T-helper 1 cell treated with Interleukin-12 subunit alpha and Interleukin-12 subunit beta and Interleukin-4 antibody, amounts not matched to agents 30 ng/mL and 1 ng/mL, for 36 hours (primary cell): ENCODE measurements around the gene CDC16. TPM values are rescaled to one million over a fixed set of nuclear protein-coding genes. Genes with fewer than 3 reads are reported as not detected.

ENCODE experiments used
- intact Hi-C: fragments of 100-400 bp; cut with micrococcal nuclease; formaldehyde crosslinking; loops from one replicate; pipeline ENCODE4 v1.15.1; 2024
- total RNA-seq: library from RNA; stranded (reverse); gene quantifications from 2 replicates; pipeline ENCODE4 v1.2.3, GENCODE V29; 2022

CDC16 gene
- total RNA-seq, 1 donor from 2014 or later = 78.5 TPM

- intact Hi-C loops = no loop called here
Observed at GRCh38 chr13:114296902-114297301, 62.2 kb downstream of the CDC16 start.

- intact Hi-C loops = no loop called here
Observed at GRCh38 chr13:114298866-114299265, 64.2 kb downstream of the CDC16 start.

GRCh38 chr13:114299604-114300305, 65.1 kb downstream of the CDC16 start:
- intact Hi-C loops = no loop called here

- intact Hi-C loops = no loop called here
Observed at GRCh38 chr13:114303700-114304327, 69.1 kb downstream of the CDC16 start.

GRCh38 chr13:114304346-114305034, 69.8 kb downstream of the CDC16 start:
- intact Hi-C loops = no loop called here

- intact Hi-C loops = no loop called here
Observed at GRCh38 chr13:114309086-114309485, 74.4 kb downstream of the CDC16 start.

GRCh38 chr13:114309806-114310410, 75.2 kb downstream of the CDC16 start:
- intact Hi-C loops = no loop called here

- intact Hi-C loops = no loop called here
Observed at GRCh38 chr13:114310956-114311355, 76.3 kb downstream of the CDC16 start.

GRCh38 chr13:114311387-114311786, 76.7 kb downstream of the CDC16 start:
- intact Hi-C loops = no loop called here

- intact Hi-C loops = no loop called here
Observed at GRCh38 chr13:114311908-114312307, 77.2 kb downstream of the CDC16 start.

GRCh38 chr13:114313061-114313860, 78.6 kb downstream of the CDC16 start:
- intact Hi-C loops = no loop called here

- intact Hi-C loops = loop anchor here (1.0 kb wide), 3 partner anchors 33 to 249 kb away; partner anchors contain the start of gene UPF3A
Observed at GRCh38 chr13:114314074-114314912, 79.6 kb downstream of the CDC16 start, which contains the start of gene CHAMP1. Gene CHAMP1, plus strand, starts transcription at chr13:114314503. Its CDS starts 9,340 bp downstream, at chr13:114323843.

GRCh38 chr13:114315074-114315785, 80.5 kb downstream of the CDC16 start:
- intact Hi-C loops = loop anchor here (1.0 kb wide), 2 partner anchors 25 to 731 kb away; partner anchors contain the start of gene TFDP1

GRCh38 chr13:114318624-114319023, 83.9 kb downstream of the CDC16 start:
- intact Hi-C loops = no loop called here

GRCh38 chr13:114319441-114319913, 84.8 kb downstream of the CDC16 start:
- intact Hi-C loops = no loop called here

- intact Hi-C loops = no loop called here
Observed at GRCh38 chr13:114320065-114320464, 85.4 kb downstream of the CDC16 start.

- intact Hi-C loops = no loop called here
Observed at GRCh38 chr13:114321256-114321655, 86.6 kb downstream of the CDC16 start.
